ENCODE results near the gene CYSRT1.

The CYSRT1 gene

GRCh38 chr9:137191245-137191644 lies 33.7 kb upstream of the CYSRT1 start:
- DNase-seq = no peak

GRCh38 chr9:137191691-137192447 lies 33.1 kb upstream of the CYSRT1 start:
- DNase-seq = no peak

- no peak for DNase-seq
These were observed 32.6 kb upstream of the CYSRT1 start for GRCh38 chr9:137192448-137192780.

GRCh38 chr9:137192859-137193258 lies 32.1 kb upstream of the CYSRT1 start:
- no peak for DNase-seq

- DNase-seq = no peak
These were observed 31.2 kb upstream of the CYSRT1 start for GRCh38 chr9:137193771-137194170.

- DNase-seq = no peak
These were observed 30.6 kb upstream of the CYSRT1 start for GRCh38 chr9:137194388-137194787.

DNA sequence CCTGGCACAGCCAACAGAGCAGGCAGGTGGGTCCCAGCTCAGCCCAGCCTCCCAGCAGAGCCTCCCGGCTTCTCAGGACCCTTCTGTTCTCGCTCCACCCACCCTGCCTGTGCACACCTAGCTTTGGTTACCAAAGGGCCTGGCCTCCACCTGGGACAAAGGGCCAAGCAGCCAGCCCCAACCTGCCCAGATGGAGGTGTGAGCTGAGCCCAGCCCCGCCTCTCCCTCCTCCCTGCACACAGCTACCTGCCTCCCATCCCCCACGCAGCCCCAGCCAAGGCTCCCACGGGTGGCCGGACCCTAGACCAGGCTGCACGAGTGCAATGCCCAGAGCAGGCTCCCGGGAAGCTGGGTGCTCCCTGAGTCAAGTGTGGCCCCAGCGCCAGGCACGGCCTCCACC lies 30.1 kb upstream of the CYSRT1 start:
- no peak for DNase-seq

GRCh38 chr9:137195525-137196220 lies 29.3 kb upstream of the CYSRT1 start:
- DNase-seq = no peak

DNA sequence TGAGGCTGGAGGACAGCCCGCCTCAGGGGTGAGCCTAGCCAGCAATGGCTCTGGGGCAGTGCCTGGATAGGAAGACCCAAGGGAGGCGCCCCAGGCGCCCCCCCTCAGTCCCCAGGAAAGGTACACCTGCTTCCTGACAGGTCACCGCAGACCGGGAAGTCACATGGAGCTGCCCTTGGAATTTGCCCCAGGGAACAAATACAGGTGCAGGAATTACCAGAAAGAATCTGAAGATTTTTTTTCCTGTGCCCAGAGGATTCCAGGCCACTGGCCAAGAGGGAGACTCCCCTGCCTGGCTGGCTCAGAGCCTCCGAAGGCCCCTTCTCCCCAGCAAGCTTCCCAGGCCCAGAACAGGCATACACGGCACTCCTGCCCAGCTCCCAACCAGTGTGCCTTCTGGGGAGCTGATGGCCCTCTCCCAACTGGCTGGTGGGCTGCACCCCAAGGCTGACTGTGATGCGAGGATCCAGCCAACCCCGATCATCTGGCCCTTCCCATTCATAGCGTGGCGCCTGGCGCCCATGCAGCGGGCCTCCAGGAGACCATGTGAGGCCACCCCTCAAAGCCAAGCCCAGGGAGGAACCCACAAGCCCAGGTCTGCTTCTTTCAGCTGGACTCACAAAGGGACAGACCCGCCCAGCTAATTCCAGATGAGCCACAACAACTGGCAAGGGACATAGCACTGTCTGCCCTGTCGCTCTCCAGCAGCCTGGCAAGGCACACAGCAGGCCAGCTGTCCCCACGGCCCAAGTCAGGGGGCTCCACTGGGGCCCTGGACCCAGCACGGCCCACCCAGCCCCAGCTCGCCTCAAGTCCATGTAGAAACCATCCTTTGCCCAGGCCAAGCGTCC lies 26.7 kb upstream of the CYSRT1 start:
- DNase-seq = no peak

DNA sequence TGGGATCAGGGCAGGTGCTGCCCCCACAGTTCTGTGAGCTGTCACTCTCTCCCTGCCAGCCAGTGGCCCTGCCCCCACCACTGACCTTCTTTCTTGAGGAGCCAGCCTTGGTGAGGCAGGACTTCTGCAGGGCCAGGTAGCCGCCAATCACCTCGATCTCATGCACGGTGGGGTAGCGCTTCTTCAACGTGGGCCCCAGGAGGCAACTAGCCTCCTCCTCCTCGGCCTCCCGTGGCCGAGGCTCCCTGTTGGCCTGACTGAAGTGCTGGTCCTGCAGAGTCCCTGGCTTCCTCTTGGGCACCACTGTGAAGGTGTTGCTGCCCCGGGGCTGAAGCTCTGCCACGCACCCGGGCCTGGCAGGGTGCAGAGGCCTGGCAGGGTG lies 26.1 kb upstream of the CYSRT1 start:
- DNase-seq = no peak

- no peak for DNase-seq
These were observed 25.4 kb upstream of the CYSRT1 start for GRCh38 chr9:137199411-137200121.

- peak; percentile 99 for DNase-seq
These were observed 24.4 kb upstream of the CYSRT1 start, which contains the start of gene TPRN for GRCh38 chr9:137200311-137201204. Gene TPRN (minus strand): TSS chr9:137200741. CDS start chr9:137200711, 30 bp downstream.

DNA sequence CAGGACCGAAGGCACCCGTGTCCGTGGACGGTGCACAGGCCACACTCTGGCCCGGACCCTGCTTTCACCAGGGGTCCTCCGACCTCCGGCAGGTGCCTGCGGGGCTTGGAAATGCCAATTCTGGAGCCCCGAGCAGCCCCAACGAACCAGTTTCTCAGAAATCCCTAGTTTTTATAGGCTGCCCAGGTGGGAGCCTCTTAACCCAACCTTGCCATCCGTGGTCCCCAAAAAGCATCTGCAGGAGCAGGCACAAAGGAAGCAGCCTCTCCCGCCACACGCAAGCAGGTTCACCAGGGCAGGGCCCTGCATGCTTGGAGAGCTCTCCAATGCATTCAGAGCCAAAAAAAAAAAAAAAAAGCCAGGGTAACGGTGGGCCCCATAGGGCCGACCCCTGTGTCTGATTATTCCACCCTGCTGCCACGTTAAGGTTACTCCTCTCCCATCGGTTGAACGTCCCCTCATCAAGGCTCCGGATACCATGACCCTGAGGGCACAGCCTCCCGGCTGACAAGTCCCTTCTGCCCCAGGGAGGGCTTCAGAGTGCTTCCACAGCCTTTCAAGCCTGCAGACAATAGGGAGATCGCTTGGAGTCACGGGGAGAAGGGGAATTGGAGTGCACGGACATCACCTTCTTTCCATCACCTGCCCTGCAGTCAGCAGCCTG lies 23.6 kb upstream of the CYSRT1 start:
- no peak for DNase-seq

- DNase-seq = peak; percentile 53
These were observed 22.0 kb upstream of the CYSRT1 start for GRCh38 chr9:137202966-137203365.

DNA sequence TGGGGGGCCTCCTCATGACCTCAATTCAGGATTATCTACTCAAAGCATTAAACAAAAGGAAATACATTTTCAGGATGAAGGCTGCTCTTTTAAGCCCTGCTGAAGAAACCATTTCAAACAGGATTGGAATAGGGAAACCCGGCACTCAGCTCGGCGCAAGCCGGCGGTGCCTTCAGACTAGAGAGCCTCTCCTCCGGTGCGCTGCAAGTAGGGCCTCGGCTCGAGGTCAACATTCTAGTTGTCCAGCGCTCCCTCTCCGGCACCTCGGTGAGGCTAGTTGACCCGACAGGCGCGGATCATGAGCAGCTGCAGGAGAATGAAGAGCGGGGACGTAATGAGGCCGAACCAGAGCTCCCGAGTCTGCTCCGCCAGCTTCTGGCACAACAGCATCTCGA lies 20.2 kb upstream of the CYSRT1 start:
- DNase-seq = no peak

DNA sequence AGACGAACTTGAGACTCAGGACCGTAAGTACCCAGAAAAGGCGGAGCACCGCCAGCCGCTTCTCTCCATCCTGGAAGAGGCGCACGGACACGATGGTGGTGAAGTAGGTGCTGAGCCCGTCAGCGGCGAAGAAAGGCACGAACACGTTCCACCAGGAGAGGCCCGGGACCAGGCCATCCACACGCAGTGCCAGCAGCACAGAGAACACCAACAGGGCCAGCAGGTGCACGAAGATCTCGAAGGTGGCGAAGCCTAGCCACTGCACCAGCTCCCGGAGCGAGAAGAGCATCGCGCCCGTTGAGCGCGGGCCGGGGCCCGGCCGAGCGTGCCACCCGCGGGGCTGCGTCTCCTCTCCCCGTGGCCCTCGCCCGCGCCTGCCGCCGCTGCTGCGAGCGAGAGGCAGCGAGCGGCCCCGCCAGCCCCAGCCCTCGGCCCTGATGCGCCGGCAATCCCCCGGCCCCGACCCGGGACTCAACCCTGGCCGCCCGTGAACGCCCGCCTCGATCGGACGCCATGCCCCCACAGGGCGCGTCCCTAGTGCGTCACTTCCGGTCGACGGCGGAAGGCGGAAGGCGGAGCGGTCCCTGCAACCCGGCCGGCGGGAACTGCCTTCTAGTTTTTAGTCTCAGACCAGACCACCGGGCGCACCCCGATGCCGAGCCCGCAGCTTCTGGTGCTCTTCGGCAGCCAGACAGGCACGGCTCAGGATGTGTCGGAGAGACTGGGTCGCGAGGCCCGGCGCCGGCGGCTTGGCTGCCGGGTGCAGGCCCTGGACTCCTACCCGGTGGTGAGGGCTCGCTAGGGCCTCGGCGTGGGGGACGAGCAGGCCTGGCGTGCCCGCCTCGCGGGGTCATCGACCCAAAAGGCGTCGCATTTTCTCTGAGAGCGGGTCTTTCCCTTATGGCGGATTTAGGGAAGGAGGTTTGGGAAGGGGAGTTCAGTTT lies 19.6 kb upstream of the CYSRT1 start, which contains the start of the genes NDOR1 and TMEM203:
TSS of gene NDOR1 (plus strand) at position 575 of the 944 bp plus-strand sequence. CDS start at position 653, 78 bp downstream.
TSS of gene TMEM203 (minus strand) at position 523 of the 944 bp plus-strand sequence. CDS start at position 289, 234 bp downstream.
- peak; percentile 65 for DNase-seq

DNA sequence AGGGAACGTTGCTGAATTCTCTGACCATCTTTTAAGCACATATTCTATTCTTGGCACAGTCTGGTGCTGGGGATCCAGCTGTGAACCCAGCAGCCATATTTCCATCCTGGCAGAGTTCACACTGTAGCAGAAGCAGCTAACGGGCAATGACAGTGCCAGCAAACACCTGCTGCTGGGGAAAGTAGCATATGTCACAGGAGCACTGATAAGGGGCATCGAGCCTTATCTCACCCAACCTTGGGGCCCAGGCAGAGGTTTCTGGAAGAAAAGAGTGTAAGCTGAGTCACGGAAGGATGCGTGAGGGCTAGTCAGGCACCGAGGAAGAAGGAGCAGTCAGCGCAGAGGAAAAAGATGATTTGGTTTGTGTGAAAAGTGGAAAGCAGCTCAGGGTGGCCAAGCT lies 18.4 kb upstream of the CYSRT1 start:
- no peak for DNase-seq

- DNase-seq = no peak
These were observed 13.4 kb upstream of the CYSRT1 start for GRCh38 chr9:137211532-137211931.

DNA sequence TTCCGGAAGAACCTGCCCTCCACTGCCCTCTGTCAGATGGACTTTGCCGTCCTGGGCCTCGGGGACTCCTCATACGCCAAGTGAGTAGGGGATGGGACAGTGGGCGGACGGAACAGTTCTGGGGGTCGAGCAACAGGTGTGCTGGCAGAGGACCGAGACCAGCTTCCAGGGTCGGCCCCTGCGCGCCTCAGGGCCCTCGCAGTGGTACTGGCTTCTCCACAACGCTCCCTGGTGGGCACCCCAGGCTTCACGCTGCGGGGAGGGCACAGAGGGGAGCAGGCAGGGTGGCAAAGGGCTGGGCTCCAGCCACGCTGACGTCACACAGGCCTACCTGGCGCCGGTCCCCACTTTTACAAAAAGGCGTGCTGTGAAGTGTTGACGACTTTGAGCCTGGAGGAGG lies 12.5 kb upstream of the CYSRT1 start:
- DNase-seq = no peak
